HEK293 (cell line): ENCODE measurements around the gene SPAM1.

Experiments used
- CTCF ChIA-PET: fragments of 350-600 bp; formaldehyde crosslinking; extraction: SDS; loops from one replicate; lab custom pipeline; 2021; ENCODE audit warnings: antibody characterized with exemption; lab: Yijun Ruan, JAX
- POLR2A ChIA-PET: fragments of 300-600 bp; formaldehyde crosslinking; extraction: SDS; loops from one replicate; lab custom pipeline; 2020; ENCODE audit warnings: antibody characterized with exemption, inconsistent platforms; lab: Yijun Ruan, JAX
- H3K27ac ChIP-seq: fragments of 200-500 bp; sonication (Bioruptor generic); 2 replicates; pipeline ENCODE4 v1.5.1; 2014; ENCODE audit warnings: low read depth, low read length, control low read depth, inconsistent platforms; ENCODE audit errors: extremely low read depth
- H3K36me3 ChIP-seq, 2 experiments: fragments of 200-500 bp in 1 of 2; sonication (Bioruptor generic) in 1 of 2; 1 replicate in 1 of 2; 2 replicates in 1 of 2; pipeline ENCODE4 v1.5.1; 2014 to 2017; ENCODE audit warnings: inconsistent platforms in 2 of 2, low read length in 2 of 2; ENCODE audit not compliant: control insufficient read depth in 2 of 2, insufficient read depth in 1 of 2
- H3K4me1 ChIP-seq: fragments of 200-500 bp; sonication (Bioruptor generic); 2 replicates; pipeline ENCODE4 v1.5.1; 2014; ENCODE audit warnings: mild to moderate bottlenecking, low read length, inconsistent platforms; ENCODE audit not compliant: control insufficient read depth, insufficient read depth
- H3K4me3 ChIP-seq: 2 replicates; pipeline ENCODE4 v1.5.1; 2011; ENCODE audit warnings: low read depth, mild to moderate bottlenecking, control low read depth, low read length, moderate library complexity
- H3K9me3 ChIP-seq: fragments of 200-500 bp; sonication (Bioruptor generic); 2 replicates; pipeline ENCODE4 v1.5.1; 2014; ENCODE audit warnings: low read depth, low read length, inconsistent platforms; ENCODE audit not compliant: control insufficient read depth, insufficient read depth
- HOXD13 ChIP-seq: sonication (generic); formaldehyde crosslinking; IDR thresholded peaks from 2 replicates; pipeline ENCODE4 v1.8.0; 2022; ENCODE audit warnings: missing genetic modification reagents, borderline replicate concordance
- KLF9 ChIP-seq: fragments of 450-650 bp; formaldehyde crosslinking; IDR thresholded peaks from 2 replicates; pipeline ENCODE4 v1.5.1; 2016; ENCODE audit warnings: missing biosample characterization, missing genetic modification characterization, low read depth
- PRDM10 ChIP-seq: fragments of 450-650 bp; formaldehyde crosslinking; IDR thresholded peaks from 2 replicates; pipeline ENCODE4 v1.5.1; 2016; ENCODE audit warnings: missing biosample characterization, missing genetic modification characterization
- PRDM4 ChIP-seq: fragments of 450-650 bp; formaldehyde crosslinking; IDR thresholded peaks from 2 replicates; pipeline ENCODE4 v1.5.1; 2017; ENCODE audit warnings: missing biosample characterization, missing genetic modification characterization
- SP2 ChIP-seq: fragments of 450-650 bp; formaldehyde crosslinking; IDR thresholded peaks from 2 replicates; pipeline ENCODE4 v1.5.1; 2016; ENCODE audit warnings: missing biosample characterization, missing genetic modification characterization
- ZFP37 ChIP-seq: fragments of 450-650 bp; formaldehyde crosslinking; IDR thresholded peaks from 2 replicates; pipeline ENCODE4 v1.5.1; 2016; ENCODE audit warnings: missing biosample characterization, missing genetic modification characterization
- ZNF169 ChIP-seq: fragments of 450-650 bp; formaldehyde crosslinking; IDR thresholded peaks from 2 replicates; pipeline ENCODE4 v1.5.1; 2016; ENCODE audit warnings: missing biosample characterization, missing genetic modification characterization
- ZNF184 ChIP-seq: fragments of 450-650 bp; IDR thresholded peaks from 2 replicates; pipeline ENCODE4 v1.5.1; 2018; ENCODE audit warnings: missing biosample characterization, mild to moderate bottlenecking, missing genetic modification characterization
- ZNF274 ChIP-seq, 2 experiments: fragments of 200-500 bp in 1 of 2; fragments of 450-650 bp in 1 of 2; sonication (Bioruptor generic) in 1 of 2; formaldehyde crosslinking in 1 of 2; IDR thresholded peaks; 2 replicates each; pipeline versions ENCODE4 v1.5.1 to v1.6.1; 2014 to 2016; ENCODE audit warnings: borderline replicate concordance in 1 of 2, inconsistent platforms in 1 of 2, low read length in 1 of 2, missing biosample characterization in 1 of 2, missing genetic modification characterization in 1 of 2
- ZNF488 ChIP-seq: fragments of 450-650 bp; formaldehyde crosslinking; IDR thresholded peaks from 2 replicates; pipeline ENCODE4 v1.5.1; 2016; ENCODE audit warnings: missing biosample characterization, missing genetic modification characterization
- ZNF585B ChIP-seq: fragments of 450-650 bp; formaldehyde crosslinking; IDR thresholded peaks from 2 replicates; pipeline ENCODE4 v1.5.1; 2016; ENCODE audit warnings: missing biosample characterization, missing genetic modification characterization
- ZNF654 ChIP-seq: fragments of 450-650 bp; formaldehyde crosslinking; IDR thresholded peaks from 2 replicates; pipeline ENCODE4 v1.5.1; 2016; ENCODE audit warnings: low read depth, missing biosample characterization, missing genetic modification characterization

Gene SPAM1

GRCh38 chr7:123905714-123906113, 19.3 kb upstream of the SPAM1 start:
- Histone ChIP-seq H3K4me1 (no peaks in the 10 kb centered on the region), H3K4me3 (no peak overlapping the region), H3K27ac (no peak overlapping the region), H3K9me3 (no peaks in the 10 kb centered on the region; the same call in 1 of the 2 replicates), H3K36me3 (no peaks in the 10 kb centered on the region)
- ChIA-PET POLR2A (no interaction called here), CTCF (no interaction called here)
- TF ChIP-seq ZNF585B (peak; percentile 91), PRDM10 (tag by site-specific recombination) (no peak), HOXD13 (CRISPR knock-in tag) (no peak), ZNF274 (IDR thresholded peaks at IDR 0.05; ENCODE audit: low read length) (no peak), ZNF274 (tag by site-specific recombination; IDR thresholded peaks at IDR 0.05; ENCODE audit: borderline replicate concordance) (no peak), KLF9 (tag by site-specific recombination) (no peak), ZFP37 (tag by site-specific recombination) (no peak), PRDM4 (tag by site-specific recombination) (no peak), ZNF184 (tag by site-specific recombination) (no peak)

GRCh38 chr7:123916240-123916724, 8.8 kb upstream of the SPAM1 start:
- TF ChIP-seq ZNF654 (tag by site-specific recombination) (peak; percentile 38), ZNF169 (tag by site-specific recombination) (no peak), SP2 (tag by site-specific recombination) (no peak), PRDM10 (tag by site-specific recombination) (peak; percentile 22; the same call in 1 of the 2 replicates), ZNF488 (tag by site-specific recombination) (no peak)
- no peaks in the 10 kb centered on the region for H3K4me1 ChIP-seq
- POLR2A ChIA-PET: no interaction called here
- CTCF ChIA-PET: interaction anchor here (0.7 to 1.4 kb wide), 9 partner anchors 12 to 446 kb away, joined by 3 to 4 read pairs (median 4); no protein-coding TSS in a partner anchor
- H3K36me3 ChIP-seq: no peaks in the 10 kb centered on the region
- no peak overlapping the region for H3K4me3 ChIP-seq
- no peak overlapping the region for H3K27ac ChIP-seq
- H3K9me3 ChIP-seq: no peaks in the 10 kb centered on the region
